Measurements from ENCODE around the gene BAX.
A peak's percentile ranks its signal among the peaks of the same experiment; 100 is the strongest.

BAX gene

GRCh38 chr19:48961673-48962028, 7.0 kb downstream of the BAX start:
- DNase-seq (ENCODE audit: low read depth in 2 of 3, low spot score in 1 of 3) = no peak

GRCh38 chr19:48962029-48962848, 7.6 kb downstream of the BAX start:
- peak in 1 of 3 donors; percentile 54 for DNase-seq (ENCODE audit: low read depth in 2 of 3, low spot score in 1 of 3)

GRCh38 chr19:48962849-48963165, 8.1 kb downstream of the BAX start:
- no peak for DNase-seq (ENCODE audit: low read depth in 2 of 3, low spot score in 1 of 3)

GRCh38 chr19:48963371-48964204, 8.9 kb downstream of the BAX start:
- peak; percentile 56 to 61 (median 58) for DNase-seq (ENCODE audit: low read depth in 2 of 3, low spot score in 1 of 3)

GRCh38 chr19:48964205-48965039, 9.7 kb downstream of the BAX start:
- no peak for DNase-seq (ENCODE audit: low read depth in 2 of 3, low spot score in 1 of 3)

GRCh38 chr19:48965040-48965805, 10.5 kb downstream of the BAX start, which contains the start of gene FTL:
Gene FTL (plus strand): TSS chr19:48965309. CDS start chr19:48965508, 199 bp downstream.
- DNase-seq (ENCODE audit: low read depth in 2 of 3, low spot score in 1 of 3) = peak; percentile 83 to 89 (median 84)

- DNase-seq (ENCODE audit: low read depth in 2 of 3, low spot score in 1 of 3) = peak; percentile 82 to 84 (median 84)
Measured at GRCh38 chr19:48965806-48966540, 11.3 kb downstream of the BAX start.

- no peak for DNase-seq (ENCODE audit: low read depth in 2 of 3, low spot score in 1 of 3)
Measured at GRCh38 chr19:48966541-48967345, 12.1 kb downstream of the BAX start.

GRCh38 chr19:48967346-48968178, 12.9 kb downstream of the BAX start:
- no peak for DNase-seq (ENCODE audit: low read depth in 2 of 3, low spot score in 1 of 3)

- no peak for DNase-seq (ENCODE audit: low read depth in 2 of 3, low spot score in 1 of 3)
Measured at GRCh38 chr19:48968179-48968661, 13.5 kb downstream of the BAX start.

GRCh38 chr19:48968813-48969218, 14.1 kb downstream of the BAX start:
- no peak for DNase-seq (ENCODE audit: low read depth in 2 of 3, low spot score in 1 of 3)

GRCh38 chr19:48969276-48970138, 14.8 kb downstream of the BAX start:
- no peak for DNase-seq (ENCODE audit: low read depth in 2 of 3, low spot score in 1 of 3)

- DNase-seq (ENCODE audit: low read depth in 2 of 3, low spot score in 1 of 3) = no peak
Measured at GRCh38 chr19:48970139-48970766, 15.6 kb downstream of the BAX start.

- peak; percentile 63 to 77 (median 75) for DNase-seq (ENCODE audit: low read depth in 2 of 3, low spot score in 1 of 3)
Measured at GRCh38 chr19:48970923-48971395, 16.3 kb downstream of the BAX start.

- DNase-seq (ENCODE audit: low read depth in 2 of 3, low spot score in 1 of 3) = no peak
Measured at GRCh38 chr19:48975947-48976847, 21.5 kb downstream of the BAX start.

All from stimulated activated CD4-positive, alpha-beta T cell treated with anti-CD3 and anti-CD28 coated beads, Interleukin-12 subunit alpha, Interleukin-12 subunit beta, amount 100 ng/mL, for 48 hours (primary cell).